PC-3 (cell line): ENCODE measurements around the gene PGC. TPM values are rescaled to one million over a fixed set of nuclear protein-coding genes. Genes with fewer than 3 reads are reported as not detected.

Experiments
- ATAC-seq: fragments of 200-7000 bp; cut with Tn5 transposase; 2 replicates; pipeline ENCODE4 v1.9.1; 2020; ENCODE audit warnings: mild to moderate bottlenecking, moderate library complexity
- BruUV-seq: library from RNA; stranded (reverse); fragments of 400-500 nt; replicated peaks from 2 replicates; lab custom pipeline; 2021; lab: Mats Ljungman, UMichigan
- CTCF ChIA-PET: fragments of 300-600 bp; sonication (Branson Sonifier 250); formaldehyde crosslinking; loops from one replicate; lab custom pipeline; 2022; ENCODE audit warnings: antibody characterized with exemption; lab: Charles Lee
- POLR2A ChIA-PET: fragments of 300-600 bp; sonication (Branson Sonifier 250); formaldehyde crosslinking; loops from one replicate; lab custom pipeline; 2022; ENCODE audit warnings: antibody characterized with exemption; ENCODE audit not compliant: unreplicated experiment; lab: Charles Lee
- DNase-seq: peaks from one replicate; pipeline ENCODE4 v3.0.0-alpha.2; 2015
- H2AFZ ChIP-seq: fragments of 300-600 bp; sonication (generic); 2 replicates; pipeline ENCODE4 v1.6.0; 2016; ENCODE audit warnings: antibody characterized with exemption, low read length
- H3F3A ChIP-seq: fragments of 300-600 bp; sonication (generic); one replicate; pipeline ENCODE4 v1.6.0; 2017; ENCODE audit warnings: antibody characterized with exemption, low read length, control low read depth, mild to moderate bottlenecking; ENCODE audit not compliant: unreplicated experiment
- H3K27ac ChIP-seq: fragments of 300-600 bp; sonication (generic); 2 replicates; pipeline ENCODE4 v1.5.1; 2016; ENCODE audit warnings: mild to moderate bottlenecking, low read length
- H3K27me3 ChIP-seq: fragments of 300-600 bp; sonication (generic); 2 replicates; pipeline ENCODE4 v1.6.1; 2016; ENCODE audit warnings: low read length, mixed read lengths
- H3K36me3 ChIP-seq: fragments of 300-600 bp; sonication (generic); 2 replicates; pipeline ENCODE4 v1.6.1; 2016; ENCODE audit warnings: low read depth, mixed run types, low read length, mixed read lengths
- H3K4me1 ChIP-seq: fragments of 300-600 bp; sonication (generic); 2 replicates; pipeline ENCODE4 v1.5.1; 2016; ENCODE audit warnings: low read length; ENCODE audit not compliant: insufficient read depth
- H3K4me2 ChIP-seq: fragments of 300-600 bp; sonication (generic); 2 replicates; pipeline ENCODE4 v1.6.0; 2016; ENCODE audit warnings: low read length
- H3K4me3 ChIP-seq: fragments of 300-600 bp; sonication (generic); 2 replicates; pipeline ENCODE4 v1.5.1; 2016; ENCODE audit warnings: mild to moderate bottlenecking, low read length, mixed read lengths
- H3K79me2 ChIP-seq: fragments of 300-600 bp; sonication (generic); 2 replicates; pipeline ENCODE4 v1.6.1; 2017; ENCODE audit warnings: low read length, mixed read lengths
- H3K9ac ChIP-seq: fragments of 300-600 bp; sonication (generic); 2 replicates; pipeline ENCODE4 v1.6.0; 2016; ENCODE audit warnings: mild to moderate bottlenecking, low read length
- H3K9me2 ChIP-seq: fragments of 300-600 bp; sonication (generic); replicated peaks from 2 replicates; pipeline ENCODE4 v1.6.1; 2016; ENCODE audit warnings: mixed run types, low read length, mixed read lengths
- H3K9me3 ChIP-seq: fragments of 300-600 bp; sonication (generic); 2 replicates; pipeline ENCODE4 v1.6.1; 2016; ENCODE audit warnings: low read length, mixed read lengths
- H4K20me1 ChIP-seq: fragments of 300-600 bp; sonication (generic); 2 replicates; pipeline ENCODE4 v1.6.1; 2016; ENCODE audit warnings: low read length, mixed read lengths
- CTCF ChIP-seq: fragments of 300-600 bp; sonication (generic); conservative IDR thresholded peaks from 2 replicates; pipeline ENCODE4 v1.5.1; 2017; ENCODE audit warnings: antibody characterized with exemption, low read depth, mild to moderate bottlenecking, low read length
- EZH2 ChIP-seq: fragments of 300-600 bp; sonication (generic); IDR thresholded peaks from one replicate; pipeline ENCODE4 v1.6.1; 2017; ENCODE audit warnings: antibody characterized with exemption, mild to moderate bottlenecking, low read length; ENCODE audit not compliant: unreplicated experiment
- EZH2phosphoT487 ChIP-seq: fragments of 300-600 bp; sonication (generic); IDR thresholded peaks from 2 replicates; pipeline ENCODE4 v1.6.1; 2018; ENCODE audit warnings: mild to moderate bottlenecking, antibody characterized with exemption, low read length, borderline replicate concordance
- intact Hi-C: fragments of 100-400 bp; cut with micrococcal nuclease; formaldehyde crosslinking; loops from 2 replicates; pipeline ENCODE4 v1.9.0; 2023
- total RNA-seq: library from RNA; depleted of rRNA; stranded (reverse); fragments of >200 nt; gene quantifications from 2 replicates; pipeline ENCODE4 v1.2.3, GENCODE V29; 2014

Gene PGC
- total RNA-seq, 1 experiment from 2014 or later, result not detected

- no peaks in the 10 kb centered on the region for H3K79me2 ChIP-seq
- H3K27me3 ChIP-seq, result no peaks in the 10 kb centered on the region
- peaks cover 8% of the 10 kb centered on the region for H3K4me1 ChIP-seq
- ChIA-PET POLR2A (no interaction called here), CTCF (no interaction called here)
- H3K4me2 ChIP-seq, result no peak overlapping the region
- no peak overlapping the region for H3K4me3 ChIP-seq
- no peak overlapping the region for H3K9ac ChIP-seq
- intact Hi-C loops, result no loop called here
- H3K27ac ChIP-seq, result no peak overlapping the region
- H3K36me3 ChIP-seq, result no peaks in the 10 kb centered on the region
- TF ChIP-seq CTCF, result no peak
- TF ChIP-seq EZH2phosphoT487, result no peak
- TF ChIP-seq EZH2, result no peak
- no peaks in the 10 kb centered on the region for H3K9me2 ChIP-seq
- no peaks in the 10 kb centered on the region for H3K9me3 ChIP-seq
- ATAC-seq (no peak), DNase-seq (no peak)
- no peaks in the 10 kb centered on the region for H4K20me1 ChIP-seq
- H2AFZ ChIP-seq, result no peak overlapping the region
- H3F3A ChIP-seq, result no peaks in the 10 kb centered on the region
- BruUV-seq, result no TSS peak
Measured at GRCh38 chr6:41690541-41691330, 56.5 kb downstream of the PGC start.

GRCh38 chr6:41689171-41690008 lies 57.8 kb downstream of the PGC start:
- POLR2A ChIA-PET, result no interaction called here
- H3K9ac ChIP-seq, result no peak overlapping the region
- no peaks in the 10 kb centered on the region for H3K79me2 ChIP-seq
- no peak overlapping the region for H3K4me3 ChIP-seq
- no peaks in the 10 kb centered on the region for H3K27me3 ChIP-seq
- ATAC-seq, result peak; percentile 73
- H3K9me3 ChIP-seq, result no peaks in the 10 kb centered on the region
- no TSS peak for BruUV-seq
- H4K20me1 ChIP-seq, result no peaks in the 10 kb centered on the region
- H3F3A ChIP-seq, result no peaks in the 10 kb centered on the region
- no peaks in the 10 kb centered on the region for H3K36me3 ChIP-seq
- DNase-seq, result peak; percentile 34
- intact Hi-C loops, result no loop called here
- no peak overlapping the region for H2AFZ ChIP-seq
- H3K9me2 ChIP-seq, result no peaks in the 10 kb centered on the region
- CTCF ChIA-PET, result no interaction called here
- H3K4me2 ChIP-seq, result no peak overlapping the region
- no peak overlapping the region for H3K27ac ChIP-seq
- TF ChIP-seq CTCF (no peak), EZH2phosphoT487 (no peak), EZH2 (no peak)
- H3K4me1 ChIP-seq, result peaks cover 8% of the 10 kb centered on the region
